ENCODE results near the gene FUT7.
"Not testable (repeated sequence)": the region's sequence is repeated elsewhere in the genome, so short reads cannot be mapped to it uniquely, and the experiment has no call there.

FUT7 gene

DNA sequence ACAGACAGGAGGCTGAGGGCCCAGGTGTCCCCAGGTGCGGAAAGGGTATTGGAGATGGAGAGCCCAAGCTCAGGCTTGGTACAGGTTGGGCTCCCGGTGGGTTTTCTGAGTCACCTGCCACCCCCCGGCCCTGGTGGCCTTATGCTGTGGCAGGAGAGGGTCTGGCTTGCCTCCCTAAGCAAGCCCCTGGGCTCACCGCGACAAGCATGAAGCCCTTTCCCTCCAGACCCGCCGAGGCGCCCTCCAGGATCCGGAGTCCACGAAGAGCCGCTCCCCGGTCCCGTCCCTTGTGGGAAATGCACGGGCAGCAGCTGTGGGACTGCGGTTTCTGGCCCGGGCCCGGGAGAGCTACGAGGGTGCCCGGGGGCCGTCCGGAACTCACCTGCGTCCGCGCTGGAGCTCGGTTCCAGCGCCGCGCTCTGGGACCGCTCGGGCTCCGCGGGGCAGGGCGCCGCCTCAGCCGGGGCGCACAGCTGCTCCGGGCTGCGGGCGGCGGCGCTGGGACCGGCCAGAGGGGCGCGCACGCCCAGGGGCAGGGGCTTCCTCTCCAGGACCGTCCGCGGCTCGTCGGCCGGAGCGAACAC is 37.7 kb upstream of the FUT7 start:
- Mint-ChIP-seq H3K36me3 (no peaks in the 10 kb centered on the region), H3K27me3 (no peaks in the 10 kb centered on the region), H3K9me3 (no peaks in the 10 kb centered on the region), H3K27ac (no peak overlapping the region), H3K4me1 (peaks cover 30% of the 10 kb centered on the region), H3K4me3 (peak overlapping the region; percentile 39)
- no peak for ATAC-seq

DNA sequence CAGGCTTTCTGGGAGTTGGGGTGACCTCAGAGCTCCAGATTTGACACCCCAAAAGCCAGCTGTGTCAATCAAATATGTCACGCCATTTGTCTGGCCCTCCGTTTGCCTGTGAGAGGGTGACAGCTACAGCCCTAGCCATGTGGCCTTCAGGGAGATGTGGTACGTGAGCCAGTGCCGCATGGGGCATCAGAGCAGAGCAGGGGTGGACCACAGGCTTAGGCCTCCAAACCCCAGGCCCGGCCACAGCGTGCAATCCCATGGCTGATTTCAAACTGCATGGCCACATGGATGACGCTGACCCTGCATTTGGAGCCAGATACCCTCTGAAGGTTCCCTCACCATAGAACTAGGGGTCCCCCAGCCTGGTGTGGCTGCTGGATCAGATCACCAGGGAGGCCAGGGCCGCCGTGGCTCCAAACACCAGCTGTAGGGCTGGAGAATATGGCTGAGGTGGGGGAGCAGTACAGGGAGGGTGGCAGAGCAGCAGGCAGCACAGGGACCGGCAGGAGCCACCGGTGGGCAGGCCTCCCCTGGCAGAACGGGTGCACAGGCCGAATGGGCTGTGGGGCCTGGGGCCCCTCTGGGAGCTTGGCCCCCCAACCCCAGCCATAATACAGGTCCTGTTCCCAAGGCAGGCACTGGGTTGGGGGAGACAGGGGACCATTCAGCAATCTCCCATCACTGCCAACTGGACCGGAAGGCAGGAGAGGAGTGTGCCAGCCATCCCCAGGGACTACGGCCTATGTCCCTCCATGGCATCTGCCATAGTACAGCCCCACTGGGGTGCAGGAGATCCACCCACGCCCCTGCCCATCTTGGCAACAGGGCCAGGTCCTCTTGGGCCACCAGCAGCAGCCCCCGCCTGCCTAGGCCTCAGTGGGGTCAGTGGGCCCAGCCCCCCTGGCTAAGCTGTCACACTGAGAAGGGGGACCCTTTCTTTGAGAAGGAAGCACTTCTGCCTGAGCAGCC is 36.9 kb upstream of the FUT7 start:
- Mint-ChIP-seq H3K9me3 (no peaks in the 10 kb centered on the region), H3K4me1 (peaks cover 31% of the 10 kb centered on the region), H3K36me3 (no peaks in the 10 kb centered on the region), H3K27me3 (peaks cover 8% of the 10 kb centered on the region), H3K4me3 (peak overlapping the region; percentile 39), H3K27ac (no peak overlapping the region)
- ATAC-seq, result no peak

DNA sequence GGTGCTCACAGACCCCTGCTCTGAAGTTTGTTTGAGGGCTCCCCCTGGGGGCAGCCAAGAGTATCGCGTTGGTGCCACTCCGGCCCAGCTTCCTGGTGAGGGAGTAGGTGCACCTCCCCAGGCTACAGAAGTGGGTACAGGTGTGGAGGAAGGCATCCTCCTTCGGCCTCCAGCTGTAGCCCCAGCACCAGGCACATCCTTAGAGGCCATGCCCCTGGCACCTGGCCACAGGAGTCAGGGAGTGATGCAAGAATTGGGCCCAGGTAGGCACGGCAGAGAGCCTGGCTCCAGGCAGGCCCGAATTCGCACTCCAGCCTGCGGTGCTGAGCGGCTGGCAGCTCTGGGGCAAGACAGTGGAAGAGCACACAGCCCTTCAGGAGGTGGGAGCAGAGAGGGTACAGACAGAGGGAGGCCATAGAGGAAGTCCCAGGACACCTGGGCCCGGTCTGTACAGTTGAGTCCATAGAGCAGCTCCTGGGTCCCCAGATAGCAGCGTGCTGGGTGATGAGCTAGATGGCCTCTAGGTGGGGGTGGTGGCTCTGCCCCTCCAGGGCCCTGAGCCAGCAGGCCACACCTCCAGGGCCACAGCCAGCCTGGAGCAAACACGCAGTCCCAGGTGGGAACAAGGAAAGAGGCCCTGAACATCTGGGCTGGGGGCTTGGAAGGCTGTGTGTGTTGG is 36.1 kb upstream of the FUT7 start:
- H3K27ac Mint-ChIP-seq, result no peak overlapping the region
- no peaks in the 10 kb centered on the region for H3K9me3 Mint-ChIP-seq
- H3K4me3 Mint-ChIP-seq, result peak overlapping the region; percentile 19
- H3K36me3 Mint-ChIP-seq, result no peaks in the 10 kb centered on the region
- ATAC-seq, result peak; percentile 75
- H3K27me3 Mint-ChIP-seq, result peaks cover 10% of the 10 kb centered on the region
- peaks cover 25% of the 10 kb centered on the region for H3K4me1 Mint-ChIP-seq

DNA sequence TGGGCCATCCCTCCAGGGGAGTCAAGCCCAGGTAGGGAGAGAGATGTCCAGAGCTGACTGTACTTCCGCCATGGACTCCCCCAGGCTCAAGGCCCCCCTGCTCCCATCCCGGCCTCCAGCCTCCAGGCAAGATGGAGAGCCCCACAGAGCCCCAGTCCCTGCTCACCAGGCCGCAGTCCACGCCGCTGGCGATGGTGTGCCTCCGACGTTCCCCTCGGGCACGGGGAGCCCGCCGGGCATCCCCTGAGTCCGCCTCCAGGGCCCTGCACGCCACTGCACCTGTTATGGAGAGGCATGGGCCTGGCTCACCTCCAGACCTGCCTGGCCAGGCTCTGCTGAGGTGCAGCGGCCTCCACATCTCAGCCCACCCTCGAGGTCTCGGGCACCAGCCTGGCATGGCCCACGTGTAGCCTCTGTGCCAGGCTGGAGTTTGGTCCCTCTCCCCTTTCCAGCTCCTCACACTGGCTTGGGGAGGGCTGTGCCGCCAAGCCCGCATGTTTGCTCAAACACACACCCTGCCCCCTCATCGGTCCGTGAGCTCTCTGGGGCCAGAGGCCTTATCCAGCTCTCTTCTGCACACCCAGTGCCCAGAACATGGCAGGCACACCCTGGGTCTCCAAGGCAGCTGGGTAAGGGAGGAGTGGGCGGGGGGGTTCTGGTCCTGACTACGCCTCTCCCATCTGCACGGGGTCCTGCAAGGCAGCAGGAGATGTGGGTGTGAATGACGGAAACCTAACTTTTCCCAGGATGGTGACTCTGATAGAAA is 34.4 kb upstream of the FUT7 start:
- Mint-ChIP-seq H3K4me3 (no peak overlapping the region), H3K36me3 (no peaks in the 10 kb centered on the region), H3K9me3 (no peaks in the 10 kb centered on the region), H3K27ac (no peak overlapping the region), H3K27me3 (peaks cover 10% of the 10 kb centered on the region), H3K4me1 (peaks cover 23% of the 10 kb centered on the region)
- ATAC-seq, result no peak

DNA sequence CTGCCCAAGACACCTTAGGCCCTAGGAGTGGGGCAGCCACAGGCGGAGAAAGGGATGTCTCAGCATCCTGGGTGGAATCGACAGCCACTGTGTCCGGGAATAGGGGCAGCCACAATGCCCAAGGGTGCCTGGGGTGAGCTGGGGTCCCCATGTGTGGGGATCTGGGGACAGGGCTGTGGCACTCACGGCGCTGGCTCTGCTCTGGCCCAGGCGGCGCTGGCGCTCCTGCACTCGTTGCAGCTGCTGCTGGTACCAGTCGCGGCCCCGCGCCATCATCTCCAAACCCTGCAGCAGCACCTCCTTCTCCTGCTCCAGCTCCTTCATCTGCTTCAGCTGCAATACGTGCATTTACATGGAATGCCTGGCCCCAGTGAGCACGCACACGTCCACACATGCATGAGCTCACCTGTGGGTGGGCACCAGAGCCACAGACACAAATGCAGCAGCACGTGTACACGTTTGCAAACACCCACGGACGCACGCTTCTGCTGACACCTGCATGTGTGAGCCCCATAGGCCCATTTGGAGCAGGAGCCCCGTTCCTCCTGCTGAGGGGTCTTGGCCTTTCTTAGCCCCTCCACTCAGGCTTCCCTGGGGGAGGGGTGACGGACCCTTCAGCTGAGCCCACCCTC is 33.6 kb upstream of the FUT7 start:
- no peak for ATAC-seq
- Mint-ChIP-seq H3K27me3 (peaks cover 10% of the 10 kb centered on the region), H3K4me3 (no peak overlapping the region), H3K36me3 (no peaks in the 10 kb centered on the region), H3K4me1 (peaks cover 15% of the 10 kb centered on the region), H3K9me3 (no peaks in the 10 kb centered on the region), H3K27ac (no peak overlapping the region)

DNA sequence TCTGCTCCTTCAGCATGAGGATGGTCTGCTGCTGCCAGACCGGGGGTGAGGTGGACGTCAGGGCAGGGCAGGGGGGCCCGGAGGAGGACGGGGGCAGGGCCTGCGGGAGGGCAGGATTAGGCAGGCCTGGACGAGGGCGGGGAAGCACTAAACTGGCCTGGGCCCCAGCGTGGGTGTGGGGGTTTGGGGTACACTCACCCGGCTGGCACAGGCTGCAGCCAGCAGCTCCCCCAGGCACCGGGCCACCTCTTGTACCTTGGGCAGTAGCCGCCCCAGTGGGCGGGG is 32.9 kb upstream of the FUT7 start:
- H3K36me3 Mint-ChIP-seq, result no peaks in the 10 kb centered on the region
- peaks cover 14% of the 10 kb centered on the region for H3K4me1 Mint-ChIP-seq
- H3K27me3 Mint-ChIP-seq, result peaks cover 10% of the 10 kb centered on the region
- no peak overlapping the region for H3K4me3 Mint-ChIP-seq
- no peaks in the 10 kb centered on the region for H3K9me3 Mint-ChIP-seq
- no peak overlapping the region for H3K27ac Mint-ChIP-seq
- ATAC-seq, result no peak

DNA sequence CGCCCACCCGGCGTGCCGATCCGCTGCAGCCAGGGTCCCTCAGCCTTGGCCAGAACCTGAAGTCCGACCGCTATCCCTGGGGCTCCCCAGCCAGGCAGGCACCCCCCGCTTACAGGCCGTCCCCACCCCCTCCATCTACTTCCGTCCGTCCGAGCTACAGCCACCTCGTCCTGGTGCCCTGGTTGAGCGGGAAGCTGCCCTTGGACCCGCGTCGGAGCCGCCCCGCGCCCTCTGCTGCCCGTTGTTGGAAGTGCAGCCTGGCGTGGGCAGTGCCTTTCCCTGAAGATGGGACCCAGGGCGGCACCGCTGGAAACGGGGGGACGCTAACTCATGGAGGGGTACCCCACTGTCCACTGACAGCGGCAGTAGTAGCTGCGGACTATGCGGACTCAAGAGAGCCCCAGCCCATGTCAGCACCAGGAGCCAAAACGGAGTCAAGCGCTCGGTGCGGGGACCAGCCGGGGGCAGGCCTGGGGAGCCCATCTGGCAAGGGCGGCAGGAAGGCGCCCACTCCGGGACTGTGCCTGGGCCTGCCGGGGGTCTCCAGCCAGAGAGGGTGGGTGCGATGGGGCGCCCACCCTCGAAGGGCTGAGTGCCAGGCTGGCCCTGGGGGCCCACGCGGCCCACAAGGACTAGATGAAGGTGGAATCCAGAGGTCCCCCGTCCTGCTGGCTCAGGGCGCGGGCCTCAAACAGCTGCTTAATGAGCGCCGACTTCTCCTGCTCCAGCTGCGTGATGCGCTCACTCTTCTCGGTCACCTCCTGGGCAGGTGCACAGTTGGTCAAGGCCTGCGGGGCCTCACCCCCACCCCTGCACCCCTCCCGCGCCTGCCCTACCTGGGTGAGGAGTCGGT is 32.4 kb upstream of the FUT7 start:
- Mint-ChIP-seq H3K27ac (no peak overlapping the region), H3K27me3 (peaks cover 10% of the 10 kb centered on the region), H3K4me1 (peaks cover 14% of the 10 kb centered on the region), H3K4me3 (no peak overlapping the region), H3K36me3 (no peaks in the 10 kb centered on the region), H3K9me3 (no peaks in the 10 kb centered on the region)
- no peak for ATAC-seq

DNA sequence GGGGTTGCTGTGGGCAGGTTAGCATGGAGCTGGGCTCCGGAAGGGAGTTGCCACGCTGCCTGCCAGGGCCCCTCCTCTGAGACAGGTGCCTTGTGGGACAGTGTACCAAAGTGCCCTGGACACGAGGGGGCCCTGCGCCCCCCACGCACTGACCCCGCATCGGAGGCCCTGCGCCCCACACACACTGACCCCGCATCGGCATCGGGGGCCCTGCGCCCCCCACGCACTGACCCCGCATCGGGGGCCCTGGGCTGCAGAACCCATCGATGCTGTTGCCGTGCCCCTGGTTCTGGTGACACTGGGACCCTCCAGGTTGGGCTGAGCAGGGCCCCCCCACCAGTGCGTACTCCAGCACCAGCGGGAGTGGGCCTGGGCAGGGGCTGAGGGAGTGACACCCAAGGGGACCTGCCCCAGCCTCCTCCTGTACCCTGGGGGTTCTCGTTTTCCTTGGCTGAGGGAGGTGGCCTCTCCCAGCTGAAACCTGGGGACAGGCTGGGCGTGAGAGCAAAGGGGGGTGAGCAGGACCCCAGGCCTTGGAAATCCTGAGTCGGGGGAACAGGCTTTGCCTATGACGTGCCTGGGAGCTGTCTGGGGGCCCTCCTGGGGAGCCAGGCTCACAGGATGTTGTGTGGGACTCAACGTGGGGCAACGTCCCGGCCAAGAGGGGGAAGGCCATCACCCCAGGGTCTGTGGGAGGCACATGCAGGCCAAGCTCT is 31.6 kb upstream of the FUT7 start:
- H3K27me3 Mint-ChIP-seq, result peaks cover 10% of the 10 kb centered on the region
- no peaks in the 10 kb centered on the region for H3K36me3 Mint-ChIP-seq
- H3K4me1 Mint-ChIP-seq, result peaks cover 14% of the 10 kb centered on the region
- no peak for ATAC-seq
- H3K27ac Mint-ChIP-seq, result no peak overlapping the region
- H3K4me3 Mint-ChIP-seq, result no peak overlapping the region
- no peaks in the 10 kb centered on the region for H3K9me3 Mint-ChIP-seq

DNA sequence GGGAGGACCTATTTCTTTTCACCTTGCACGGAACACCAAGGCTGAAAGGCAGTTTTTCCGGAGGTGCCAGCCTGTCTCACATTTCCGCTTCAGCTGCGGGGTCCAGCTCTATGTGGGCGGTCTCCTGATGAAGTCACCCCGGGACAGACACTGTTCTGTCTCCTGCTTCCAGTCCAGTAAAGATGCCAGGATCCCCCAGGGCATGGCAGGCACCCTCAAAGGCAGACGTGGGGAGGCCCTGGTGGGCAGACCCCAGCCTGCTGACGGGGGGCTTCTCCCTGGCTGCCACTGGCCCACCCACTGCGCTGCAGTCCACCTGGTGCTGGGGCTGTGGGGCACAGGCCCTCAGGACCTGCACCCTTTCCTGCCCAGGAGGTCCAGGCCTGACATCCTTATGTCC is 30.9 kb upstream of the FUT7 start:
- not testable (repeated sequence) for H3K4me1 Mint-ChIP-seq, H3K27me3 Mint-ChIP-seq, H3K27ac Mint-ChIP-seq, H3K36me3 Mint-ChIP-seq, ATAC-seq, H3K4me3 Mint-ChIP-seq, H3K9me3 Mint-ChIP-seq

DNA sequence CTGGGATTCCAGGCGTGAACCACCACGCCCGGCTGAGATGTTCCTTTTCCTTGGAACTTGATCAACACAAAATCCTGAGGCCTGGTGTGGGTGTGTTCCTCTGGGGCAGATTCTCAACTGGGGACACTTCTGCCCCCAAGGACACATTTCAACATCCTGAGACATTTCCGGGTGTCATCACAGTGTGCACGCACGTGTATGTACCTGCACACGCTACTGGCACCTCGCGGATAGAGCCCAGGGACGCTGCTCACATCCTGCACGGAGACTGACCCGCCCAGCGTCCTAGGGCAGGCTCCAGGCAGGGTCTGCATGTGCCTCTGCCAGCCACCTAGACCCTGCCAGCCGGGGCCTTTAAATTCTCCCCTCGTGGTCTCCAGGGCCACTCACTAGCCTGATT is 30.5 kb upstream of the FUT7 start:
- no peak for ATAC-seq
- no peak overlapping the region for H3K4me3 Mint-ChIP-seq
- H3K27me3 Mint-ChIP-seq, result peaks cover 10% of the 10 kb centered on the region
- no peaks in the 10 kb centered on the region for H3K36me3 Mint-ChIP-seq
- H3K9me3 Mint-ChIP-seq, result no peaks in the 10 kb centered on the region
- H3K4me1 Mint-ChIP-seq, result peaks cover 7% of the 10 kb centered on the region
- no peak overlapping the region for H3K27ac Mint-ChIP-seq

DNA sequence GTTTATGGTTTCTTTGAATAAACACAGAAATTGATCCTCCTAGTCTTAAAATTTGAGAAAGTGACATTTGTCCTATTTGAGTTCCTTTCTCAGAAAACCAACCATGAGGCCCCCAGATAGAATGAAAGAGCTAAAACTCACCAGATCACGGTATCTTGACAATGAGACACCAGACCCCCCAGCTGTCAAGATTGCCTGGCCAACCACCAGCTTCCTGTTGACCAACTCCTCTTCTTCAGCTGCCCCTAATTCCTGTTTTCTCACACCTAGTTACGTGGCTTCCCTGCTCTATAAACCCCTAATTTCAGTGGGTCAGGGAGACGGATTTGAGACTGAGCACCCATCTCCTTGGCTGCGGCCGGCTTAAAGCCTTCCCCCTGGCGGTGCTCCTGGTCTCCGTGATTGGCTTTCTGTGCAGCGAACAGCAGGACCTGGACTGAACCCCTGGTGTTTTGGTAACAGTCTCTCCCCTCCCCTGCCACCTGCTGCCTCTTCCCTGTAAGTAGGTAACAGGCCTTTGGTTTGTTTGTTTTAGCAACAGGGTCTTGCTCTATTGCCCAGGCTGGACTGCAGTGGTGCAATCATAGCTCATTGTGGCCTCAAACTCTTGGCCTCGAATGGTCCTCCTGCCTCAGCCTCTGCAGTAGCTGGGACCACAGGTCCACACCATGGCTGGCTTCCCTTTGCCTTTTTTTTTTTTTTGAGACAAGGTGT is 26.8 kb upstream of the FUT7 start:
- Mint-ChIP-seq H3K4me1 (no peaks in the 10 kb centered on the region), H3K36me3 (no peaks in the 10 kb centered on the region), H3K27ac (no peak overlapping the region), H3K27me3 (peaks cover under 1% of the 10 kb centered on the region), H3K4me3 (no peak overlapping the region), H3K9me3 (no peaks in the 10 kb centered on the region)
- ATAC-seq, result no peak

- H3K9me3 Mint-ChIP-seq, result no peaks in the 10 kb centered on the region
- no peak overlapping the region for H3K4me3 Mint-ChIP-seq
- ATAC-seq, result no peak
- no peaks in the 10 kb centered on the region for H3K36me3 Mint-ChIP-seq
- H3K4me1 Mint-ChIP-seq, result no peaks in the 10 kb centered on the region
- H3K27ac Mint-ChIP-seq, result no peak overlapping the region
- peaks cover 5% of the 10 kb centered on the region for H3K27me3 Mint-ChIP-seq
These were observed 25.7 kb upstream of the FUT7 start for GRCh38 chr9:137057545-137057944.

- no peak overlapping the region for H3K4me3 Mint-ChIP-seq
- peaks cover 12% of the 10 kb centered on the region for H3K27me3 Mint-ChIP-seq
- H3K27ac Mint-ChIP-seq, result no peak overlapping the region
- H3K36me3 Mint-ChIP-seq, result no peaks in the 10 kb centered on the region
- no peaks in the 10 kb centered on the region for H3K9me3 Mint-ChIP-seq
- no peak for ATAC-seq
- H3K4me1 Mint-ChIP-seq, result no peaks in the 10 kb centered on the region
These were observed 25.0 kb upstream of the FUT7 start for GRCh38 chr9:137056739-137057415.
